Tibial nerve (tissue), 4 donors: Measurements from ENCODE around the gene ZBTB7C.

Experiments used
- CTCF ChIP-seq, 5 experiments: fragments of 200-600 bp in 3 of 5; fragments of 450-650 bp in 2 of 5; sonication (generic) in 3 of 5; IDR thresholded peaks; one replicate each; pipeline ENCODE4 v1.5.1; 2016 to 2019; ENCODE audit warnings: antibody characterized with exemption in 5 of 5, mild to moderate bottlenecking in 3 of 5, moderate library complexity in 2 of 5
- EP300 ChIP-seq, 2 donors: sonication (generic); formaldehyde crosslinking; IDR thresholded peaks; one replicate each; pipeline ENCODE4 v1.6.1; 2017; ENCODE audit warnings: antibody characterized with exemption in 2 of 2, mild to moderate bottlenecking in 1 of 2

- TF ChIP-seq EP300 (IDR thresholded peaks at IDR 0.05) (no peak), CTCF (IDR thresholded peaks at IDR 0.05) (no peak)
Measured at GRCh38 chr18:48017635-48018034, 391.5 kb downstream of the ZBTB7C start.
